GM12878 (cell line): ENCODE results near the gene ARL15. TPM values are rescaled to one million over a fixed set of nuclear protein-coding genes. Genes with fewer than 3 reads are reported as not detected.

Experiments
- JUNB ChIP-seq: IDR thresholded peaks from 2 replicates; pipeline ENCODE4 v1.6.1; 2016; ENCODE audit warnings: antibody characterized with exemption, mild to moderate bottlenecking
- KLF5 ChIP-seq: fragments of 450-650 bp; IDR thresholded peaks from 2 replicates; pipeline ENCODE4 v1.6.1; 2014; ENCODE audit warnings: mild to moderate bottlenecking; ENCODE audit not compliant: partially characterized antibody
- MTA2 ChIP-seq: fragments of 450-650 bp; IDR thresholded peaks from 2 replicates; pipeline ENCODE4 v1.6.1; 2016; ENCODE audit warnings: low read depth, mild to moderate bottlenecking, moderate library complexity
- MYC ChIP-seq: IDR thresholded peaks from 2 replicates; pipeline ENCODE4 v1.6.1; 2011; ENCODE audit warnings: mild to moderate bottlenecking, low read length, moderate library complexity, inconsistent platforms; ENCODE audit not compliant: insufficient read depth, insufficient replicate concordance, insufficient read length, severe bottlenecking
- POU2F2 ChIP-seq: IDR thresholded peaks from 3 replicates; pipeline ENCODE4 v1.6.1; 2011; ENCODE audit warnings: low read depth, mild to moderate bottlenecking, low read length, borderline replicate concordance
- STAT3 ChIP-seq: IDR thresholded peaks from 2 replicates; pipeline ENCODE4 v1.6.1; 2011; ENCODE audit warnings: low read depth, low read length, improper control_type of control experiment
- SUPT20H ChIP-seq: IDR thresholded peaks from 2 replicates; pipeline ENCODE4 v1.6.1; 2011; ENCODE audit warnings: low read depth, mild to moderate bottlenecking, low read length, moderate library complexity, borderline replicate concordance; ENCODE audit not compliant: control insufficient read depth
- ZZZ3 ChIP-seq: IDR thresholded peaks from 2 replicates; pipeline ENCODE4 v1.6.1; 2011; ENCODE audit warnings: low read depth; ENCODE audit not compliant: control insufficient read depth, insufficient read length
- polyA plus RNA-seq, 11 experiments: library from polyadenylated mRNA; depleted of rRNA in 4 of 11; unstranded in 6 of 11; stranded (reverse) in 5 of 11; fragments of >200 nt; fragmentation: Nextera tagmentation in 4 of 11; fragmentation: Illumina TruSeq in 1 of 11; extraction: Ambion mirVana in 4 of 11; extraction: Trizol in 1 of 11; gene quantifications; 1 replicate in 1 of 11; 2 replicates in 10 of 11; pipeline versions ENCODE4 v1.2.1 to v1.2.3, GENCODE V29; 2011 to 2016; ENCODE audit warnings: inconsistent platforms in 2 of 11, missing spikeins in 2 of 11, low read depth in 1 of 11
- total RNA-seq, 4 experiments: library from RNA; depleted of rRNA in 3 of 4; stranded (reverse); fragments of >200 nt in 3 of 4; fragmentation: Illumina TruSeq in 1 of 4; extraction: Trizol in 1 of 4; gene quantifications; 2 replicates each; pipeline versions ENCODE4 v1.2.1 to v1.2.3, GENCODE V29; 2013 to 2021
- TF ChIP-seq, protein P1 (sequence below): fragments of 450-650 bp; IDR thresholded peaks from 2 replicates; pipeline ENCODE4 v1.6.1; 2017; ENCODE audit warnings: mild to moderate bottlenecking, moderate library complexity

The ARL15 gene
- total and polyA plus RNA-seq, 10 of the 15 experiments (the other 5 are each of a cell fraction or from before 2014, with no cell fraction given), result 3.6 to 11.0 (median 7.7) TPM

DNA sequence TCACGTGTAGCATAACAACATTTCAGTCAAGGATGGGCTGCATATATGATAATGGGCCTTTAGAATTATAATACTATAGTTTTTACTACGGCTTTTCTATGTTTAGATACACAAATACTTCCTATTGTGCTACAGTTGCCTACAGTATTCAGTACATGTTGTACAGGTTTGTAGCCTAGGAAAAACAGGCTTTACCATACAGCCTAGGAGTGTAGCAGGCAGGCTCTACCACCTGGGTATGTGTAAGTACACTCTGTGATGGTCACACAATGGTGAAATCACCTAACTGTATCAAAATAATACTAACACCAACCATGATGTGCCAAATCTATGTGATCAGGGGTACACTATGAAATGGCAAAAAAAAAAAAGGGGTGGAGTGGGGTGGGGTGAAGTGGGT is 372.9 kb downstream of the ARL15 start (continued):
- no peak for TF ChIP-seq SUPT20H
- TF ChIP-seq, protein P1, sequence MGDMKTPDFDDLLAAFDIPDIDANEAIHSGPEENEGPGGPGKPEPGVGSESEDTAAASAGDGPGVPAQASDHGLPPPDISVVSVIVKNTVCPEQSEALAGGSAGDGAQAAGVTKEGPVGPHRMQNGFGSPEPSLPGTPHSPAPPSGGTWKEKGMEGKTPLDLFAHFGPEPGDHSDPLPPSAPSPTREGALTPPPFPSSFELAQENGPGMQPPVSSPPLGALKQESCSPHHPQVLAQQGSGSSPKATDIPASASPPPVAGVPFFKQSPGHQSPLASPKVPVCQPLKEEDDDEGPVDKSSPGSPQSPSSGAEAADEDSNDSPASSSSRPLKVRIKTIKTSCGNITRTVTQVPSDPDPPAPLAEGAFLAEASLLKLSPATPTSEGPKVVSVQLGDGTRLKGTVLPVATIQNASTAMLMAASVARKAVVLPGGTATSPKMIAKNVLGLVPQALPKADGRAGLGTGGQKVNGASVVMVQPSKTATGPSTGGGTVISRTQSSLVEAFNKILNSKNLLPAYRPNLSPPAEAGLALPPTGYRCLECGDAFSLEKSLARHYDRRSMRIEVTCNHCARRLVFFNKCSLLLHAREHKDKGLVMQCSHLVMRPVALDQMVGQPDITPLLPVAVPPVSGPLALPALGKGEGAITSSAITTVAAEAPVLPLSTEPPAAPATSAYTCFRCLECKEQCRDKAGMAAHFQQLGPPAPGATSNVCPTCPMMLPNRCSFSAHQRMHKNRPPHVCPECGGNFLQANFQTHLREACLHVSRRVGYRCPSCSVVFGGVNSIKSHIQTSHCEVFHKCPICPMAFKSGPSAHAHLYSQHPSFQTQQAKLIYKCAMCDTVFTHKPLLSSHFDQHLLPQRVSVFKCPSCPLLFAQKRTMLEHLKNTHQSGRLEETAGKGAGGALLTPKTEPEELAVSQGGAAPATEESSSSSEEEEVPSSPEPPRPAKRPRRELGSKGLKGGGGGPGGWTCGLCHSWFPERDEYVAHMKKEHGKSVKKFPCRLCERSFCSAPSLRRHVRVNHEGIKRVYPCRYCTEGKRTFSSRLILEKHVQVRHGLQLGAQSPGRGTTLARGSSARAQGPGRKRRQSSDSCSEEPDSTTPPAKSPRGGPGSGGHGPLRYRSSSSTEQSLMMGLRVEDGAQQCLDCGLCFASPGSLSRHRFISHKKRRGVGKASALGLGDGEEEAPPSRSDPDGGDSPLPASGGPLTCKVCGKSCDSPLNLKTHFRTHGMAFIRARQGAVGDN, result no peak
- no peak for TF ChIP-seq ZZZ3
- no peak for TF ChIP-seq MTA2
- TF ChIP-seq STAT3, result no peak
- TF ChIP-seq MYC, result no peak
- no peak for TF ChIP-seq POU2F2
- no peak for TF ChIP-seq KLF5
- no peak for TF ChIP-seq JUNB
